Colon (tissue), 2 donors: Measurements from ENCODE around the gene ZNF580.

ENCODE experiments used
- FAIRE-seq: peaks from 2 replicates; lab custom pipeline; 2012; peaks lifted over from hg19 to GRCh38; lab: Jason Lieb, UNC
- donor health status: control.
- donor health status: control.

Gene ZNF580

DNA sequence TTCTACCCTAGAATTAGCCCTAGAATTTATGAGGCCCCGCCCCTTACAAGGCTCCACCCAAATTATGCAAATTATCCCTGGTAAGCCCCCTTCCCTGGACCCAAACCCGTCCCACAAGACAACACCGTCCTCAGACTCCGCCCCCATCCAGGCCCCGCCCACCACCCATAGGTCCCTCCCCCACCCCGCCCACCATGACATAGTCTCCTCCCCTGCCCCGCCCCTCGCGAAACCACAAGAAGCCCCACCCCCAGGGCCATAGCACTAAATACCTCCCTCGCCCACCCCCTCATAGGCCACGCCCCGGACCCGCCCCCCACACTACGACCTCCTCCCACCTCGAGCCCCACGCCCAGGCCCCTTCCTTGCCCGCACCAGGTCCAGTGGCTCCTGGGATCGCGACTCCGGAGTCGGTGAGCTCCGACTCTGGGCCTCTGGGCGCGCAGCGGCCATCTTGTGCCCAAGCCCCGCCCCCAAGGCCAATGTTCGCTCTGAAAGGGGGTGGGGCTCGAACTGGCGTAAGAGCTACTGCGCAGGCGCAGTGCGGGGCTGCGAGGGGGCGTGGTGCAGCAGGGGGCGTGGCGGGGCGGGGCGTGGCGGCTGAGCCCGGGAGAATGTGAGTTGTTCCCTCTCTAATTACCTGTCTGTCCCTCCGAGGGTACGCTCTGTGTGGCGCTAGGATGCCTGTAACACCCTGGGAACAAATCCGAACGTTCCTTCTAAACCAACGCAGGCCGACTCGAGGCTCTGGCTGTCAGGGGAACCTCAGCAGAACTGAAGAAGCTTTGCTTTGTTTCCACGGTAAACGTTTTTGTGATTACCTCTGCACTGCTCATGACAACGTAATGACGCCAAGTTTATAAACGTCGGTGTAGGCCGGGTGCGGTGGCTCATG is 16.4 kb upstream of the ZNF580 start, which contains the start of gene ZNF784:
Gene ZNF784, minus strand, starts transcription at position 458 of the 895 bp plus-strand sequence. Its CDS starts 5 bp downstream, at position 453.
- no peak for FAIRE-seq

DNA sequence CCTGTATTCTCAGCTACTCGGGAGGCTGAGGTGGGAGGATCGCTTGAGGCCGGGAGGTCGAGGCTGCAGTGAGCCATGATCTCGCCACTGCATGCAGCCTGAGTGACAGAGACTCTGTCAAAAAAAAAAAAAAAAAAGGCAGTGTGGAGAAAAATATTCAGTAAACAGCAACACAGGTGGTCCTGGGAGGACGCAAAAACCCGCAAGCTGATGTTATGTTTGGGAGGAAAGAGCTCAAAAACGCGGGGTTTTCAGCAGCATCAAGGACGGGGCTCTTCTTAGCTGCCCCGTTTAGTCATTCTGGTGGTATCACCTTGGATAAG is 15.8 kb upstream of the ZNF580 start:
- no peak for FAIRE-seq

DNA sequence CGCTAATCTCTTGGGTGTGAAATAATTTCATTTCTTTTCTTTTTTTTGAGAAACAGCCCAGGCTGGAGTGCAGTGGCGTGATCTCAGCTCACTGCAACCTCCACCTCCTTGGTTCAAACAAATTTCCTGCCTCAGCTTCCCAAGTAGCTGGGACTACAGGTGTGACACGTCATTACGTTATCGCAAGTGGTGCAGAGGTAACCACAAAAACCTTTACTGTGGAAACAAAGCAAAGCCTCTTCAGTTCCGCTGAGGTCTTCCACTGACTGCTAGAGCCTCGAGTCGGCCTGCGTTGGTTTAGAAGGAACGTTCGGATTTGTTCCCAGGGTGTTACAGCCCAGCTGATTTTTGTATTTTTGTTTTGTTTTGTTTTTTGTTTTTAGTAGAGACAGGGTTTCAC is 14.5 kb upstream of the ZNF580 start:
- no peak for FAIRE-seq

DNA sequence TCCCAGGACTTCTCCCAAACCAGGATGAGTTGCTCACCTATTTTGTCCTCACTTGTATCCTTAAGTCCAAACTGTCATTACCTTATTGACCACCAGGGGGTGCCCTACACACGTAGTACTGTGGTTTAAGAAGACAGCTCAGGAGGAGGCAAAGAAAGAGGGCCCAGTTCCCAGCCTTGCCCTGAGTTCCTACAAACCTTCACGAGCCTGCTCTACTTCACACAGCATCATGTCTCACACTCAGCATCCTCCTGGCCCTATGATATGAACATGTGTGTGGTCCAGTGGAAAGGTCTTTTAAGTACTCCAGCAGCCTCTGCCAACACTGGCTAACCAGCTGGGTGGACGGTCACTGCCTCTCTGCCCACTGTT is 8.4 kb upstream of the ZNF580 start:
- FAIRE-seq: no peak

DNA sequence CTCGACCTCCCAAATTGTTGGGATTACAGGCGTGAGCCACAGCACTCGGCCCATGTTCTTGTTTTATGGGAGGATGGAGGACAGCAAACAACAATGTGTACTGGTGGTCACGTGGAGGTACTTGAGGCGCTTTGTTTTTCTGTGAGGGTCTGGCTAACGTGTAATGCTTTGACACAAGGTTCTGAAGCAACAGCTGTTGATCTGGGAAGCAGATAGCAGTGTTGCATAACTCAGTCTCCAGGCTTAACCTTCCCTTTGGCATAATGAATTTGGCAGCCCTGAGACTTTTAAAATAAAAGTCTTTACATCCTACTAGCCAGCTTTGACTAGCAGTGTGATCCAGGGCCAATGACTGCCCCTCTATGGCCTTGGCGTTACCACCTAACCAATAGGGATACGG is 6.9 kb upstream of the ZNF580 start:
- no peak for FAIRE-seq

DNA sequence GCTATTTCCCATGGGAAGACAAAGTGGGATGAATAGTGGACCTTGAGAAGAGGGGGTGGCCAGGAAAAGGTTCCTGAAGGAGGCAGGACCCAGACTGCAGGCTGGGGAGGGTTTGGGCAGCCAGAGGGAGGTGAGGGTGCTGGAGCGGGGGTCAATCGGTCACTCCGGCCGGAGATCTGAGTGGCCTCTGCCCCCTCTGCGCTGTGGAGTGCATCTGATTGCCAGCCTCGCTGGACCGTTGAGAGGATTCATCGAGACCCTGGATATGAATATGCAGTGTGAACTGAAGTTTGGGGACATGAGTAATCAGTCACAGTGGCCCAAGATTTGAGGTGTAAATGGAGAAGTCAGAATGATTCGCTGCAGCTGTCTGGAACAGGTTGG is 5.5 kb upstream of the ZNF580 start:
- no peak for FAIRE-seq

DNA sequence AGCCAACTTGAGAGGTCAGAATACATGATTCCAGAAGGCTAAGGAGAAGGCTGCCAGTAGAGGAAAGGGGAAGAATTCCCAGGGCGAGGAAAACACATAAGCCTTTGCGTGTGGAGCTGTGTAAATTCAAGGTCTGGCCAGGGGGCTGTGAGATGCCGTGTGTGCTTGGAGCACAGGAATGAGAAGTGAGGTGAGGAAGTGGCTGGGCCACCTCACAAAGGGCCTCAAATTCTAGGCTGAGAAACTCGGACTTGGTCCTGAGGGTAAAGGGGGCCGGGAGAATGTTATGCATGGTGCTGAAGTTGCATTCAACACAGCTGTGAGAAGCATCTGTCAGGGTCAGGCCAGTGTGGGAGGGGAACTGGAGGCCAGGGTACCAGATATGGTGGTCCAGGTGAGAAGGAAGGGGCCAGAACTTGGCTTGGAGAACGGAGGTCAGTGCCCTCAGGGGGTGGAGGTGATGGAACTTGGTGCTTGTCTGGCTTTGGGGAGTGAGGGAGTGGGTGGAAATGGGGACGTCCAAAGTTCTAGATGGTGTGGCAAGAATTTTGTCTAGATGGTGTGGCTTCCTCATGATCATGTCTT is 4.9 kb upstream of the ZNF580 start:
- no peak for FAIRE-seq

DNA sequence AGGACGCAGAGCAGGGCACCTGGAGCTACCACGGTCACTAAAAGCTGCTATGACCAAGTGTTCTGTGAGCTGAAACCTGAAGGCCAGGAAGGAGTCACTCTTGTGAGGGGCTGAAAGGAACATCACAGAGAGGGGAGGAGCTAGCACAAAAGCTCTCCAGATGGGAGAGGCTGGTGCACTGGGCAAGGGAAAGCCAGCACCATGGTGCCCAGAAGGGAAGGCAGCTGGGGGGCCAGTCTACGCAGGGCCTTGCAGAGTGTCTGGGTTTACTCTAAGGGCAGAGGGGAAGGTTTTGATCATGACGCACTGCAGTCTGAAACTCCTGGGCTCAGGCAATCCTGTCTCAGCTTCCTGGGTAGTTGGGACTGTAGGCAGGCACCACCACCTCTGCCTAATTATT is 4.1 kb upstream of the ZNF580 start:
- no peak for FAIRE-seq

DNA sequence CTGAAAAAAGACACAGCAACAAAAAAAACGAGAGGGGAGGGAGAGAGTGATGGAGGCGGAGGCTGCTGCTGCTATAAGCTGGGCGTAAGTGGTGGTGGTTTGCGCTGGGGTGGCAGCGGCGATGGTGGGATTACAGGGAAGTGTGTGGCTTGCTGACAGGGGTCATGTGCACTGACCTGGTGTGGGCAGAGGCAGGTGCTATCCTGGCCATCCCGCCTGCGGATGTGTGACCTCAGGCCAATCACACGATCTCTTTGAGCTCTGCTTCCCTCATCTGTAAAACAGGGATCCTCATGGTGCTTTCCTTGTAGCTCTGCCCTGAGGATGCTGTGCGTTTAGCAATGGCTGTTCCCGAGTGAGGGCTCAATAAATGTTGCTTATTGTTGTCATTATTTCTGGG is 3.3 kb upstream of the ZNF580 start:
- FAIRE-seq: no peak

DNA sequence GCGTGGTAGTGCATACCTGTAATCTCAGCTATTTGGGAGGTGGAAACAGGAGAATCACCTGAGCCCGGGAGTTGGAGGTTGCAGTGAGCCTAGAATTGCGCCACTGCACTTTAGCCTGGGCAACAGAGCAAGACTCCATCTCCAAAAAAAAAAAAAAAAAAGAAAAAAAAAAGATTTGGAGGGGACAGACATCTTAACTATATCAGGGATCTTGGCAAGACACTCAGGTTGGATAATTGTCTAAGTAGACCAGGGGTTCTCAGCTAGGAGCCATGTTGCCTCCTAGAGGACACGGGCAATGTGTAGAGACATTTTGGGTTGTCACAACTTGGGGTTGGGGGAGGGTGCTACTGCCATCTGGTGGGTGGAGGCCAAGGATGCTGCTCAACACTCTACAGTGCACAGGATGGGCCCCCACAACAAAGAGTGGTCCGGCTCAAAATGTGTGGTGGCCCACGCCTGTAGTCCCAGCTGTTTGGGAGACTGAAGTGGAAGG is 1.9 kb upstream of the ZNF580 start:
- FAIRE-seq: no peak

DNA sequence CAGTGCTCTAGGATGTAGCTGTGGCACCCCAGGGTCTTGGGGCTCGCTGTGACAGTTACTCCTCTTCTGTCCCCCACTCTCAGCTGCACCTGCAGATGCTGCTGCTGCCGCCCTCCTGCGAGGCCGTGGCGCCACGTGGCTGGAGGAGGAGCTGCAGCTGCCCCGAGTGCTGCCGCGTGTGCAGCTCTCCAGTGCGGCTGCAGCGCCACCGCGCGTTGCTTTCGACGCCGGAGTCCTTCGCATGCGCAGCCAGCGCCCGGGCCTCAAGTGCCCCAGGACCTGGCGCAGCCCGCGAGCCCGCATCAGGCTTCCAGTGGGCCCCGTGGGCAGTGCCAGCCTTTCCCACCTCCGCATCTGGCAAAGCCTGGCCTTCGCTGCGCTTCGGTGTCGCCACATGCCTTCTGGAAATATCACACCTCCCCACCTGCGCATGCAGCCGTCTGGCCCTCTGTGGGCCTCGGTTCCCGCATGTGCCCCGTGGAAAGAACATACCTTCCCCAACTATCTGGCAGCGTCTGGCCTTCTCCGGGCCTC is 692 bp upstream of the ZNF580 start:
- no peak for FAIRE-seq

DNA sequence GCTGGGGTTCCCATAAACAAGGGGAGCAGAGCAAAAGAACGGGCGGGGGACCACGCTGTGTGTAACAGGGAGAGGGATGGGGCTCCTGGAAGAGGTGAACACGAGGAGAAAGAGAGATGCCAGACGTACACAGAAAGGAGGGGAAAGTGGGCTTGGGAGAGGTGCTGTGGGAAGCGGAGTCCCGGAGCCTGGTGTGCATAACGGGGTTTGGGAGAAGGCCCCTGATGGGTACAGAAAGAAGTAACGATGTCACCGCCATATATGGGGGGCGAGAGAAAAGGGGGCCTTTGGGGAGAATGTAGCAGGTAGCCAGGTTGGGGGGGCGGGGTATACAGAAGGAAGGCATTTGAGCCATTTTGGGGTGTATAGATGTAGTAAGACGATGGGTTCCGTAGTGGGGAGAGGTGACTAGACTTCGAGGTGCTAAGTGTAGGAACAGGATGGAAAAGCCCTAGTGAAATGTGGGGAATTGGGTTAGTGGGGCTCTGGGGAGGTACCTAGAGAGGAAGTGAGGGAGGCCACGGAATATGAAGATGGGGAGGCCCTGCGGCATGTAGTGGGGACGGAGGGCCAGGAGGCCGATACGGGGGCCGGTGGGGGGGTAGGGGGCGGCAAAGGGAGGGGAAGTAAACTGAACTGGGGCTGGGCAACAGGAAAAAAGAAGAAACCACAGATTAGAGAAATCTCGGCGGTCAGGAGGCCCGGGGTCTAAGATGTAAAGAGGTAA is 787 bp downstream of the ZNF580 start:
- FAIRE-seq: no peak

DNA sequence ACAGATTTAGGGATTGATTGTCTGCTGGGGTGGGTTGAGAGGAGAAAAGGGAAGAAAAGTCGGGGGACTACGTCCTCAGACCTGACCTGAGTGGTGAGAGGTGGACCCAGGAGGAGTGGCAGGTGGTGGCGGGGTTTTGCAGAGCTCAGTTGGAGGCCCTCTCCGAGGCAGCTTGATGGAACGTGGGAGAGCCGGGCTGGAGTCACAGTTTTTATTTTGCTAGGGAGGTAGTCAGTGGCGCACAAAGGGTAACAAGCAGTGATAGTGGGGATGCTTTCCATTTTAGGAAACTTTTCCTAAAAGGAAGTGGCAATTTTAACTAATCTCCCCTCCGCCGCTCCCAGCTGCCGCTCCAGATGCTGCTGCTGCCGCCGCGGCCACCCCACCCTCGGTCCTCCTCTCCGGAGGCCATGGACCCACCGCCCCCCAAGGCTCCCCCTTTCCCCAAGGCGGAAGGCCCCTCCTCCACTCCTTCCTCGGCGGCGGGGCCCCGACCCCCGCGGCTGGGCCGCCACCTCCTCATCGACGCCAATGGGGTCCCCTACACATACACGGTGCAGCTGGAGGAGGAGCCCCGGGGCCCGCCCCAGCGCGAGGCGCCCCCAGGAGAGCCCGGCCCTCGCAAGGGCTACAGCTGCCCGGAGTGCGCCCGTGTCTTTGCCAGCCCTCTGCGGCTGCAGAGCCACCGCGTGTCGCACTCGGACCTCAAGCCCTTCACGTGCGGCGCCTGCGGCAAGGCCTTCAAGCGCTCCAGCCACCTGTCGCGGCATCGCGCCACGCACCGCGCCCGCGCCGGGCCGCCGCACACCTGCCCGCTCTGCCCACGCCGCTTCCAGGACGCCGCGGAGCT is 1.6 kb downstream of the ZNF580 start:
- no peak for FAIRE-seq

DNA sequence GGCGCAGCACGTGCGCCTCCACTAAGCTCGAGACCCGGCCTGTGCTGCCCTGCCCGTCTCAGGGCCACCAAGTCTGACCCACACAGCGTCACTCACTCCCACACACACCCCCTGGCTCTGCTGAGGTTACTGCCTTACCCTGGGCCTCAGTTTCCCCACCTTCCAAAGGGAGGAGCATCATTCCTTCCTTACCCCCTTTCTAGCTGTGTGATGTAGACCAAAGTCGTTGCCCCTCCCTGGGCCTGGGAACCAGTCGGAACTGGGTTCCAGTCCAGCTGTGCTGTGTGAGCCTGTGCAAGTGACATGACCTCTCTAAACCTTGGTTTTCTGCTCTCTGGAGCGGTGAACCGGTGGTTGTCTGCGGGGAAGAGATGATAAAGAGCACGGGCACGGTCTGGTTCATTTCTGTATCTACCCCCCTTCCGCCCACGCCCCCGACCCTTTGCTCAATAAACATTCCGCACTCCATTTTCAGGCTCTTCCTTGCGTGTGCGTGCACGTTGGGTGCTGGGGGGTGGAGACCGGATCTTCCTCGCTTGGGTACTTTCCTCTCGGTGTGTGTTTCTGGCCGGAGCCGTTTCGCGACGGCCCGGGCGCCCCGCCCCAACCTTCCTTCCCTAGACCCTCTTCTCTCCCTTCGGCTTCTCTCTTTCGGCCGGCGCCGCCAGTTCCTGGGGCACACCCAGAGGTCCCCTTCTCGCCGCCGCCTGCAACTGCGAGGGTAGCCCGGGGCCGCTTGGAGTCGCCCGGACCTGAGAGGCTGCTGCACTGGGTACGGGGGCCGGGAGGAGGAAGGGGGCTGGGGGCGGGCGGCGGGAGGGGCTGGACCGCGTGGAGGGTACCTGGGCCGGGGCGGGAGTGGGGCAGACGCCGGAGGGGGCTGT is 2.4 kb downstream of the ZNF580 start, which contains the start of gene ZNF581:
Gene ZNF581, plus strand, starts transcription at position 647 of the 884 bp plus-strand sequence. CDS start 923 bp downstream, outside the sequence.
- FAIRE-seq: no peak

DNA sequence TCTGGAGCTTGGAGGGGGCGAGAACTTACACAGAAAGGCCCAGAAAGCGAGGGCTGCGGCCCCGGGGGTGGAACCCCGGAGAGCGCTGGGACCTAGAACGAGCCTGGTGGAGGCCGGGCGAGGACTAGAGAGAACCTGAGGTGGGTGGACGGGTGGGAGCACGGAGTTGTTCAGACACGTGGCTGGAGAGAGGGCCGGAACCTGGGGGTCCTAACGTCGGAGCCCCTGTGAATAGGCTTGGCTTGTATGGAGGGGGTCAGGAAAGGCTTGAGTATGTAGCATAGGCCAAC is 3.0 kb downstream of the ZNF580 start:
- FAIRE-seq: no peak

DNA sequence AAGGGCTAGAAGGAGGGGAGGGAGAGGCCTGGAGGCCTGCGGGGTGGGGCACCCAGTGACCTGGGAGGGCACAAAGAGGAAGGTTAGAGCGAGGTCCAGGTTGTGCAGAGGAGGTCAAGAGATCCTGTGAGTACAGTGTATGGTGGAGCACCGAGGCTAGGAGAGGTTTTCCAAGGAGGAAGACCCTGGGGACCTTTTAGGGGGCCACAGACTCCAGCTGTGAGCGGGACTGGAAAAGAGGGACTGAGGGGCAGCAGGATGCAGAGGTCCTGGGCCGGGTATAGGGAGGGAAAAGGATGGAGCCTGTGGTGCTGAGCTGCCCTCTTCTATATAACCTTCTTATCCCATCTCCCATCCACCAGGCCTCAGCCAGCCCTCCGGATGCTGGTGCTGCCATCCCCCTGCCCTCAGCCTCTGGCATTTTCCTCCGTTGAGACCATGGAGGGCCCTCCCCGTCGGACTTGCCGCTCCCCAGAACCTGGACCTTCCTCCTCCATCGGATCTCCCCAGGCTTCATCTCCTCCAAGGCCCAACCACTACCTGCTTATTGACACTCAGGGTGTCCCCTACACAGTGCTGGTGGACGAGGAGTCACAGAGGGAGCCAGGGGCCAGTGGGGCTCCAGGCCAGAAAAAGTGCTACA is 3.5 kb downstream of the ZNF580 start:
- no peak for FAIRE-seq

DNA sequence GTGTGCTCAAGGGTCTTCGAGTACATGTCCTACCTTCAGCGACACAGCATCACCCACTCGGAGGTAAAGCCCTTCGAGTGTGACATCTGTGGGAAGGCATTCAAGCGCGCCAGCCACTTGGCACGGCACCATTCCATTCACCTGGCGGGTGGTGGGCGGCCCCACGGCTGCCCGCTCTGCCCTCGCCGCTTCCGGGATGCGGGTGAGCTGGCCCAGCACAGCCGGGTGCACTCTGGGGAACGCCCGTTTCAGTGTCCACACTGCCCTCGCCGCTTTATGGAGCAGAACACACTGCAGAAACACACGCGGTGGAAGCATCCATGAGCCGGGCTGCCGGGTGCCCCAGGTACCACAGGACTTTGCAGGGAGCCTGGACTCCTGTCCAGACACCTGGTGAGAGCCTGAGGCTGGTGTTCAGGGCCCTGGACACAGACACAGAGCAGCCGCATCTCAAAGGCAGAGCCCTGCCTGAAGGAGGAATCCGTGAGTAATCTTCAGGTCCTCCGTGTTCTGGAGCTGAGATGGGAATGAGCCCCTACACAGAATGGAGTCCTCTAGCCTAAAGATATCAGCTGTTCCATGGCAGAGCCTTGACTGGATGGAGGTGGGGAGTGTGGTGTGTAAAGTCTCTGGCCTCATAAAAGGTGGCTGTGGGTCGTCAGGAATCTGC is 4.2 kb downstream of the ZNF580 start:
- no peak for FAIRE-seq

DNA sequence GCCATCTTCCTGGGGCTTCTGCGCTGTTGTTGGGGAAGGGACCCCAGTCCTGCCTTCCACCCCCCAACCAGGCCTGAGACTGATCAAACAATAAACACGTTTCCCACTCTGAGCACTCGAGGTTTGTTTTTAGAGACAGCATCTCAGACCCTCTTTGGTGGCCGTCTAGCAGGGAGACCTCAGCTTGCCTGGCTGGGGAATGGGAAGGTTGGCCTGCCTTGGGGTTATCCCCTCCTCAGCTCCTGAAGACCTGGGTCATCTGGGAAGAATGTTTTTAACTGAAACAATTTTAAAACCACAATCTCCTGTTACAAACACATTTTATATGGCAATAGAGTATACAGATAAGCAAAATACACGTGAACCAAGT is 4.7 kb downstream of the ZNF580 start:
- FAIRE-seq: no peak

DNA sequence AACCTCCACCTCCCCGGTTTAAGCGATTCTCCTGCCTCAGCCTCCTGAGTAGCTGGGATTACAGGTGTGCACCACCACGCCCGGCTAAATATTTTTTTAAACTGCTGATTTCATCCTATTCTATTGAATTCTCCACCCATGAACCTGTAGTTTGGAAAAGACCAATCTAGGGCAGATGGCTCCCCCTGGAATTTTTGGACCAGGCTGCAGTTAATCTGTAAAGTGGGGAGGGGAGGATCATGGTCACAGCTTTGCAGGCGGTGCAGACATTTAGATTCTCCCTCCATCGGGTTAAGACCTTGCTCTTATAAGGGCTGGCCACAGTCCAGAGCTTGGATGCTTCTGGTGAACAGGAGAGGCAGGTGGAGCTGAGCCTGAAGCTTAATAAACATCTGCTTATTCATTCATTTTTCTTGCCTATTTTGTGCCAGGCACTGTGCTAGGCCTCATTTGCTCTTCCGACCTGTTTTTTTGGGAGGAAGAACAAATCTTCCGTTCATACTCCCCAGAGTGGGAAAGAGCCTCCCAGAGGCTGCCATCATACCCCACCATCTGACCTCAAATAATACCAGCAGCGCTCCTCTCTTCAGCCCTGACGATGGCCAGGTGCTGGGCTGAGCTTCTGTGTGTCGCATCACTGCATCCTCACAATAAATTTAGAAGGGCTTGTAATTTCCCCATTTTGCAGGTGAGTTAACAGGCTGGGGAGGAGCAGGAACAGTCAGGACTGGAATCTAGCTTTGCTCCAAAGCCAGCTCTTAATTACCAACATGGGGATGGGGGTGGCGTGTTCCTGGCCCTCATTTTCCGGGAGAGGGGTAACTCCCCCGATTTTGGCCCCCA is 6.3 kb downstream of the ZNF580 start:
- FAIRE-seq: no peak
